ENCODE results near the gene CRAMP1.

DNA sequence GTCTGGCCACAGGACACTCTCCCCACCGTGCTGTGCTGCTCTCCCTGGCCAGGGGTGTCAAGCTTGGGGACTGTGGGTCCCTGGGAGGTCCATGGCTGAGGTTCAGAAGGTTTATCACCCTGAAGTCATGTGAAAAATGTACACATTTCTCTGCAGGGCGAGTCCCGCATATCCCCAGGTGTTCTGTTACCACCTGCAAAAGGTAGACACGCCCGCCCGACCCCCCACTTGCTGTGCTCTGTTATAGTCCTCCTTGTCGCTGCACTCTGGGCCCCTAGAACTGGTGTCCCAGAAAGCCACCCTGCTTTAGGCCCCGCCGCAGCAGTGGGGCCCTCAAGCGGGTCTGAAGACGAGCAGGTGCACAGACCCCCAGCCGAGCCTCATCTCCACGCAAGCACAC is 77.7 kb downstream of the CRAMP1 start:
- TF ChIP-seq, protein P1, sequence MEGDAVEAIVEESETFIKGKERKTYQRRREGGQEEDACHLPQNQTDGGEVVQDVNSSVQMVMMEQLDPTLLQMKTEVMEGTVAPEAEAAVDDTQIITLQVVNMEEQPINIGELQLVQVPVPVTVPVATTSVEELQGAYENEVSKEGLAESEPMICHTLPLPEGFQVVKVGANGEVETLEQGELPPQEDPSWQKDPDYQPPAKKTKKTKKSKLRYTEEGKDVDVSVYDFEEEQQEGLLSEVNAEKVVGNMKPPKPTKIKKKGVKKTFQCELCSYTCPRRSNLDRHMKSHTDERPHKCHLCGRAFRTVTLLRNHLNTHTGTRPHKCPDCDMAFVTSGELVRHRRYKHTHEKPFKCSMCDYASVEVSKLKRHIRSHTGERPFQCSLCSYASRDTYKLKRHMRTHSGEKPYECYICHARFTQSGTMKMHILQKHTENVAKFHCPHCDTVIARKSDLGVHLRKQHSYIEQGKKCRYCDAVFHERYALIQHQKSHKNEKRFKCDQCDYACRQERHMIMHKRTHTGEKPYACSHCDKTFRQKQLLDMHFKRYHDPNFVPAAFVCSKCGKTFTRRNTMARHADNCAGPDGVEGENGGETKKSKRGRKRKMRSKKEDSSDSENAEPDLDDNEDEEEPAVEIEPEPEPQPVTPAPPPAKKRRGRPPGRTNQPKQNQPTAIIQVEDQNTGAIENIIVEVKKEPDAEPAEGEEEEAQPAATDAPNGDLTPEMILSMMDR (IDR thresholded peaks at IDR 0.05), result no peak
- no peak for TF ChIP-seq EZH2phosphoT487 (IDR thresholded peaks at IDR 0.05)
- TF ChIP-seq EZH2 (IDR thresholded peaks at IDR 0.05), result no peak

Measured in neural progenitor cell (in vitro differentiated cells).